Epidermal melanocyte (primary cell): ENCODE measurements around the gene SRRT.

Source experiments
- DNase-seq: peaks from one replicate; pipeline ENCODE4 v3.0.0; 2011; ENCODE audit warnings: low spot score; ENCODE audit not compliant: insufficient read length

SRRT gene

DNA sequence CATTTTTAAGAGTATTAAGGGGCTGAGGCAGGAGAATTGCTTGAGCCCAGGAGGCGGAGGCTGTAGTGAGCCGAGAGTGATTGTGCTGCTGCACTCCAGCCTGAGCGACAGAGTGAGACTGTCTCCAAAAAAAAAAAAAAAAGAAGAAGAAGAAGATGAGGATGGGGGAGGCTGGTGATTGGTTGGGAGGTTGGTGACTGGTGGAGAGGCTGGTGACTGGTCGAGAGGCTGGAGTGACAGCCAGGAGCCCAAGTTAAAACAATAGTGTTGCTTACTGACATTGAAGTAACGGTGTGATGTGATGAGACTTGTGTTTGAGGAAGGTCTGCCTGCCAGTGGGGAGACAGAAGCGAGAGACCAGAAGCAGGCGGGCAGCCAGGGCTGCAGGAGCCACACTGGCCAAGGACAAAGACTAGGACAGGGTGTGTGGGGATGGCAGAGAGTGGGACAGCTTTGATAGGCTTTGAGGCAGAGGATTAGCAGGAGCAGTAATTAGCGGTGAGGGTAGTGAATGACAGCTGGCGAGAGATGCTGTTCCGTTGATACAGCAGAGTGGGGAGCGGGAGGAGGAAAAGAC, 4.9 kb downstream of the SRRT start:
- DNase-seq: no peak

DNA sequence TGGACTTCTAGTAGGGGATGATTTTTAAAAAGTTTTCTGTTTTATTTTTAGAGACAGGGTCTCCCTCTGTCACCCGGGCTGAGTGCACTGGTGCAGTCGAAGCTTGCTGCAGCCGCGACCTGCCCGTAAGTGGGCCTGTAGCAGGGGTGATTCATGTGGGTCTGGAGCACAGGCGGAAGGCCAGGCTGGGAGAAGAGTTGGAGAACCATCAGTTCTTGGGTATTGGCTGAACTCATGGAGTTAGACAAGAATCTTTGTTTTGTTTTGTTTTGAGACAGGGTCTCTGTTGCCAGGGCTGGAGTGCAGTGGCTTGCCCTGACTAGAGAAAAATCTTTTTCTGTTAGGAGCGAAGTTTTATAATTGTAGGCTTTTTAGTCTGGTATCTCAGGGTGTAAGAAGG, 5.7 kb downstream of the SRRT start:
- DNase-seq: no peak

DNA sequence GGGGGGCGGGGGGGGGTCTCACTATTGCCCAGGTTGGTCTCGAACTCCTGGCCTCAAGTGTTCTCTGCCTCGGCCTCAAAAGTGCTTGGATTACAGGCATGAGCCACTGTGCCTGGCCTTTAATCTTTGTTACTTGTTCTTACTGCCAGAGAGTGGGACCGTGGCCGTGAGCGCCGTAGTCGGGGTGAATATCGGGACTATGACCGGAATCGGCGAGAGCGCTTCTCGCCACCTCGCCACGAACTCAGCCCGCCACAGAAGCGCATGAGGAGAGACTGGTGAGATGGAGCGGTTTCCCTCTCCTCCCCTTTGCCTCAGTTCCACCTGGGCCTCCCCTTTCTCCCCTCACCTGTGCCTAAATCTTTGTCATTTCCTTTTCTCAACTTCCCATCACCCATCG, 6.2 kb downstream of the SRRT start:
- DNase-seq: no peak

DNA sequence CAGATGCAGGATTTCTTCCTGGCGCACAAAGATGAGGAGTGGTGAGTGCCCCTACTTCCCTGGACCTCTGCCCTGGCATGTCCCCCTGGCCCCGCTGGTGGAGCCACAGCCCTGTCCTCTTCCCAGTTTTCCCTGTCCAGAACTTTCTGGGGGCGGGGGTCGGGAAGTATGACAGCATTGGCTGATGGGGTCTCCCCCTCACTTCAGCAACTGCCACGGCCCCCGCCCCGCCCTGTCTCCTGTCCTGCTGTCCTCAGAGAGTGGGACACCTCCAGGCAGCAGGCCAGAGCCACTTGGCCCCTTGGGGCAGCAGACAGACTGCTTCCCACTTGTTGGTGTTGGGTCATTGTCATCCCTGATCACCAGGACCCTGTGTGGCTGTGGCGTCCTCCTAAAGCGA, 7.3 kb downstream of the SRRT start:
- DNase-seq: no peak

DNA sequence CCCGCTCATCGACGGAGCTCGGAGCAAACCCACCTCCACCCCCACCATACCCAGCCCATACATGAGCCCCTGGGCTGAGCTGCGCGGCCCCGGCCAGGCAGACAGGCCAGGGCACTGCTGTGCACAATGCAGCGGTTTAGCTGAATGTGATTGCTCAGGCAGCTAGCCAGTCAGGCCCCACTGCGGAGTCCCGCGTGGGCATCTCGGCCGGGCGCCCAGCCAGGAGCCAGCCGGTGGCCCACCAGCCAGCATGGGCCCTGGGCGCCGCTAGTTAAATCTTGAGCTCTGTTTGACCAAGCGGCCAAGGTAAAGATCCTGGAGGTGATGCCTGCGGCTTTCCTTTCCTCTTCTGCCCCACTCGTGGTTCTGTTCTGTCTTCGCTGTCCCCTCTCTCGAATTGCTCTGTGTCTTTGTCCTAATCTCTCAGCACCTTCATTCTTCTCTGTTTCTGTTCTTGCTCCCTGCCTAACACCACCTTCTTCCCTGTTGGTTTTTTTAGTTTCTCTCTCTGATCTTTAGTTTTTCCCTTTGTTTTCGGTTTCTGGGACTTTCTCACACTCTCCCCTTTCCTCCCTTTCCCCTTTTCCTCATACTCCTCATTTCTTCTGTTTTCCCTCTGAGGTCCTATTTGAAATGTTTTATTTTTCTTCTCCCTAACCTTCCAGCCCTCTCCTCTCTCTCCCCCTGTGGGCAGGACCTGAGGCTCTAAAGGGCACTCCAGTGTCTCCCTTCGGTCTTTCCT, 8.1 kb downstream of the SRRT start:
- DNase-seq: no peak

DNA sequence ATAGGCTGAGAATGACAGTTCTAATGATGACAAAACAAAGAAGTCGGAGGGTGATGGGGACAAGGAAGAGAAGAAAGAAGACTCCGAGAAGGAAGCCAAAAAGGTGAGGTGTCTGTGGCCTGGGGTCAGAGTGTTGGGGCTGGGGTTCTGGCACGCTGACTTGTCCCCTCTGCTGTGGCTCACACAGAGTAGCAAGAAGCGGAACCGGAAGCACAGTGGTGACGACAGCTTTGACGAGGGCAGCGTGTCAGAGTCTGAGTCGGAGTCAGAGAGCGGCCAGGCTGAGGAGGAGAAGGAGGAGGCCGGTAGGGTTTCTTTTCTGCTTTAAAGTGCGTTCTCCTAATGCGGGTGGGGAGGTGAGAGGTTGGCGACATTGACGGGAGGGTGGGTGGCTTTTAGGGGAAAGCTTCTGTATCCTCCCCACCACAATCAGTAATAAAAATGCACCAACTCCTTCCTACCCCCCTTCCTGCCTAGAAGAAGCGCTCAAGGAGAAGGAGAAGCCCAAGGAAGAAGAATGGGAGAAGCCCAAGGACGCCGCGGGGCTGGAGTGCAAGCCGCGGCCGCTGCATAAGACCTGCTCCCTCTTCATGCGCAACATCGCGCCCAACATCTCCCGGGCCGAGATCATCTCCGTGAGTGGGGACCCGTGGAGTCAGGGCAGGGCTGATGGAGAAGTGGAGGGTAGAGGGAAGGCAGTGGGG, 10.0 kb downstream of the SRRT start:
- DNase-seq: no peak

DNA sequence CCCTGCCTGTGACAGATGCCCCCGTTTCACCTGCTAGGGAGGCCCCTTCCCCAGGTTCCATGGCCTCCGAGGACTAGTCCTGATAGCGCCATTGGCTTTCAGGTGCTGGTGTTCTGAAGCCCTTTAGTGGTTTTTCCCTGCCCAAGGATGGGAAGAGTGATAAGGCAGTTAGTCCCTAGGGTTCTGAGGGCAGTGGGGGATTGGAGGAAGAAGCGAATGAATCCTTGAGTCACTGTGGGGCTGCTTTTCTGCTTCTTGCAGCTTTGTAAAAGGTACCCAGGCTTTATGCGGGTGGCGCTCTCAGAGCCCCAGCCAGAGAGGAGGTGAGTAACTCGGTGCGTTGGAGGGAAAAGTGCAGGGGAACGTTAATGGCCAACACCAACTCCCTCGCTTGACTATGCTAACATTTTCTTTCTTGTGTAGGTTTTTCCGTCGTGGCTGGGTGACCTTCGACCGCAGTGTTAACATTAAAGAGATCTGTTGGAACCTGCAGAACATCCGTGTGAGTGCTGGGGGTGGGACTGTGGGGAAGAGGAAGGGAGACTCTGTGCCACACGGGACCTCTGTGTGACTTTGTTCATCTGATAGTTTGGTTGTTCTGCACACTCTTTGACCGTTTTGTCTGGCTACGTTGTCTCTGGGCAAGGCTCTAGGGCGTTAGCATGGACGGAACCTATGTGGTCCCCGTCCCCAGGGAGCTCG, 10.7 kb downstream of the SRRT start:
- DNase-seq: no peak

DNA sequence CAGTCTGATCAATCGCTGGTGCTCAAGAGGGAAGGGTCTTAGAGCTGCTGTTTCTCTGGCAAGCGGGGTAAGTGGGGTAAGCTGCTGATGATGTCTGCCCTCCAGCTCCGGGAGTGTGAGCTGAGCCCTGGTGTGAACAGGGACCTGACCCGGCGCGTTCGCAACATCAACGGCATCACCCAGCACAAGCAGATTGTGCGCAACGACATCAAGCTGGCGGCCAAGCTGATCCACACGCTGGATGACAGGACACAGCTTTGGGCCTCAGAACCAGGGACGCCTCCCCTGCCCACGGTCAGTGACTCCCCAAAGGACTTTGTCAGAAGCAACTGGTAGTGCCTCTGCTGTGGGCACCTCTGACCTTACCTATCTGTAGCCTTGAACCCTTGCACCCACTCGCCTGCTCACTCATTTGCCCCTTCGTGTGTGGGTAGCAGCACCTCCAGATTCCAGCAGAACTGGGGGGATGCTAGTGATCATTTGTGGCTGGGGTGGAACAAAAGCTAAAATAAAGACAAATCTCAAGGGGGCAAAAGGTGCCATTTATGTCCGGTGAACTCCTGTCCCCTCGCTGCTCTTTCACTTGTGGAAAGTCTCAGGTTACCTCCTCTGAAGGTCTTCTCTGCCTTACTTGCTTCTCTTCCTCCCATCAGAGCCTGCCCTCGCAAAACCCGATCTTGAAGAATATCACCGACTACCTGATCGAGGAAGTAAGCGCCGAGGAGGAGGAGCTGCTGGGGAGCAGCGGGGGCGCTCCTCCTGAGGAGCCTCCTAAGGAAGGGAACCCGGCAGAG, 11.4 kb downstream of the SRRT start:
- DNase-seq: no peak

DNA sequence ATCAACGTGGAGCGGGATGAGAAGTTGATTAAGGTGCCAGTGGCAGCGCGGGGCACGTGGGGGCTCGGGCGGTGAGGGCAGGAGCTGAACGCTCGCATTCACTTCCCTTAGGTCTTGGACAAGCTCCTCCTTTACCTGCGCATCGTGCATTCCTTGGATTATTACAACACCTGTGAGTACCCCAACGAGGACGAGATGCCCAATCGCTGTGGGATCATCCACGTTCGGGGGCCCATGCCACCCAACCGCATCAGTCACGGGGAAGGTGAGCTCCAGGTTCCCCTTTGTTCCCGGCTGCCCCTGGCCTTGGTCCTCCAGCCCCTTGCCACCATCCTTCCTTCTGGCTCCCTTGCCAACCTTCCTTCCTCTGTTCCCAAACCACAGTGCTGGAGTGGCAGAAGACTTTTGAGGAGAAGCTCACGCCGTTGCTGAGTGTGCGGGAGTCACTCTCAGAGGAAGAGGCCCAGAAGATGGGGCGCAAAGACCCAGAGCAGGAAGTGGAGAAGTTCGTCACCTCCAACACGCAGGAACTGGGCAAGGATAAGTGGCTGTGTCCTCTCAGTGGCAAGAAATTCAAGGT, 12.1 kb downstream of the SRRT start:
- DNase-seq: no peak

DNA sequence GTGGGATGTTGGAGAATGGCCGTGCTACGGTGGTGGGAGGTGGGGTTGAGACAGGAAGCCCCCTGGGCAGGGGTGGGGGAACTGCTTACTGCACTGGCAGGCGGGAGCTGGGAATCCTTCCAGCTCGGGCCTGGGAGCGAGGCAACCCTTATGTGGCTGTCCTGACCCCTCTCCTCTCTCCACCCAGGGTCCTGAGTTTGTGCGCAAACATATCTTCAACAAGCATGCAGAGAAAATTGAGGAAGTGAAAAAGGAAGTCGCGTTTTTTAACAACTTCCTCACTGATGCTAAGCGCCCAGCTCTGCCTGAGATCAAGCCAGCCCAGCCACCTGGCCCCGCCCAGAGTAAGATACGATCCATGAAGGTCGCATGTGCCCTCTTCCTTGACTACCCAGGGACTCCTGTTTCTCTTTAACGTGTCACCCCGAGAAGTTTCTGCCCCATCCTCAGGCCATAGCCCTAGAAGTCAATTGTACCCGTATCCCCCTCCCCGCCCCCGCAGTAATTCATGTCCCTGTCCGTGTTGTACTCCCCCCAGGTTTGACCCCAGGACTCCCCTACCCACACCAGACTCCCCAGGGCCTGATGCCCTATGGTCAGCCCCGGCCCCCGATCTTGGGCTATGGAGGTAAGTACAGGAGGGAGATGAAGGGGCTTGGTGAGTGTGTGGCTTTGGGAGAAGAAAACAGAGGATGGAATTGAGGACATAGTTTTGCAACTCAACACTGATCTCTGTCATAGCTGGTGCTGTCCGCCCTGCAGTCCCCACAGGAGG, 12.8 kb downstream of the SRRT start:
- no peak for DNase-seq

DNA sequence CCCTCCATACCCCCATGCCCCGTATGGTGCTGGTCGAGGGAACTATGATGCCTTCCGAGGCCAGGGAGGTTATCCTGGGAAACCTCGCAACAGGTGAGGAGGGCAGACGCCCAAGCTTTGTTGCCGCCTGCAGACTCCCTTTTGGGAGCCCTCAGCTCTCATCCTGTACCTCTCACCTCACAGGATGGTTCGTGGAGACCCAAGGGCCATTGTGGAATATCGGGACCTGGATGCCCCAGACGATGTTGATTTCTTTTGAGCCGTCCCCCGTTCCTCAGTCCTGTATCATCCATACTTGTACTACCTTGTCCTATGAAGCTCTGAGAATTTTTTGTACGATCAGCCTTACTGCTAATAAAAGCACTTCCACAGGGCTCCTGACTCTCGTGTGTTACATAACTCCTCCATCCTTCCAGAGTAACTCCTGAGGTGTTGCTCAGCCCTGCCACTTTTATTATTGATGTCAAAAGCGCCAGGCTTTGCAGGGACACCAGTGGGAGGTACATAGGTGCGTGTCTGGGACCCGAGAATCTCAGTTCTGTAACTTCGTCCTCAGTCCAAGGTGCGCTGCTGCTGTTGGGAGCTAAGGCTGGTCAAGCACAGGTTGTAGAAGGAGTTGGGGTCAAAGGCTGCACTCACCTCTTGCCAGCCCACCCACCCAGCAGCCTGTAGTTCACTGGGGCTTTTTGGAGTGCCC, 13.5 kb downstream of the SRRT start:
- DNase-seq: no peak

DNA sequence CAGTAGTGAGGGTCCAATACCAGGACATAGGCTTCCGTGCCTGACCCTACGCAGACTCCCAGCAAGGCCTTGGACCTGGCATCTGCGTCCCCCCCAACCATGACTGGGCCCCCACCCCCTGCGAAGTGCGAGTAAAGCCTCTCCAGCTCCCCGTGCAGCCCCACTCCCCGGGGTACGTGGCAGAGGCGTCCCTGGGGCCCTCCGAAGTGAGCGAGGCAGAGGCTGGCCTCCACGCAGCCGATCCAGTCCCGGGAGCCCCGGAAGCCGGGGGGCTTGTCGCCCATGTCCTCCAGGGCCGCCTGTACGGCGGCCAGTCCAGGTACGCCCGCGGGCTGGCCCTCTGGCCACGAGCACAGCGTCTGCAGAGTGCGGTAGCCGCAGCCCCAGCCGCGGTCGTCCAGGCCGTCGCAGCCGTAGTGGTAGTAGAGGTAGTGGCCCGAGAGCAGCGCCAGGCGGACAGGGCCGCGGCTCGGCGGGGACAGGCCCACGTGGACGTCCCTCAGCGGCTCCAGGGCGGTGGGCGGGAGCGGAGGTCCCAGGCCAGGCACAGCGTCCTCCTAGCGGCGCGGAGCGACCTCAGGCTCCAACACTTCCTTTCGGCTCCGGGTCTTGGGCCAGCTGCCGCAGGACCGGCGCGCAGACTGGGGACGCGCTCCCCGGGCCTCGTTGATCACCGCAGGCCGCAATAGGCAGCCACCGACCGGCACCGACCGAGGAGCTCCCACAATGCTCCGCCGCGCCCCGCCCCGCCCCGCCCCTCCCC, 14.3 kb downstream of the SRRT start, which contains the start of gene UFSP1:
UFSP1 (minus strand) TSS at position 728 of the 763 bp plus-strand sequence; CDS start at position 284, 444 bp downstream.
- no peak for DNase-seq

DNA sequence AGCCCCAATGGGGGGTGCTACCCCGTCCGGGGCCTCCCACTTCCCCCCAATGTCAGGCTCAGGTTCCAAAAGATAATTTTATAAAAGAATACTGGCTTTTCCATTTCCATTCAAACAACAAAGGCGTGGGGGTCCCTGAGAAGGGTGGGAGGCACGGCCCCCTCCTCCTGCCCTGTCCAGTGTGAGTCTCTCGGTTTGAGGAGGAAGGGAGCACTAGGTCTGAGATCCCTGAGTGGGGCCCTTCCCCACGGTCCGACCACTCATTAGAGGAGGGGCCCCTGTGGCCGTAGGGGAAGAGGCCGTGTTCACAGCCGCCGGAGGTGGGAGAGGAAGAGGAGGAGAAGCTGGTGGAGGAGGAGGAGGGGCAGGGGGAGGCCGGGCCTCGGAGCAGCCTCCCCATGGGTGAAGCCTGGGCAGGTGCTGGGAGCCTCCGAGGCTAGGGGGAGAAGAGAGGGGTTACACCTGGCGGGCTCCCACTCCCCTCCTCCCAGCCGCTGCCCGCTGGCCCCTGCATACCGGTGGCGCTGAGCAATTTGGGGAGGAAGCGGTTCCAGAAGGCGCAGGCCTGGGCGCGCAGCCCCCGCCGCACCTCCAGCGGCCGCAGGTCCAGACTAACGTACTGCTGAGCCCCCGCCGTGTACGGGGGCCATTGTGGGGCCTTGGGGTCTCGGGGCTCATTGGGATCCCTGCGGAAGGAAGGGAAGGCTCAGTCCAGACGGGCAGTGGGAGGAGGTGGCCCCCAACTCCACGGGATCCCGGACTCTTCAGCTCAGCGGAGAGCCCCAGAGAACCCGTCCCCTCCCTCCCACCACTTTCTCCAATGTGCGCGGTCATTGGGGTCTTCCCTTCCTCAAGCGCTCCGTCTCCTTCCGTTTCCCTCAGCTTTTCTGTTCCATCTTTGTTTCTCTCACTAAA, 16.0 kb downstream of the SRRT start:
- no peak for DNase-seq

DNA sequence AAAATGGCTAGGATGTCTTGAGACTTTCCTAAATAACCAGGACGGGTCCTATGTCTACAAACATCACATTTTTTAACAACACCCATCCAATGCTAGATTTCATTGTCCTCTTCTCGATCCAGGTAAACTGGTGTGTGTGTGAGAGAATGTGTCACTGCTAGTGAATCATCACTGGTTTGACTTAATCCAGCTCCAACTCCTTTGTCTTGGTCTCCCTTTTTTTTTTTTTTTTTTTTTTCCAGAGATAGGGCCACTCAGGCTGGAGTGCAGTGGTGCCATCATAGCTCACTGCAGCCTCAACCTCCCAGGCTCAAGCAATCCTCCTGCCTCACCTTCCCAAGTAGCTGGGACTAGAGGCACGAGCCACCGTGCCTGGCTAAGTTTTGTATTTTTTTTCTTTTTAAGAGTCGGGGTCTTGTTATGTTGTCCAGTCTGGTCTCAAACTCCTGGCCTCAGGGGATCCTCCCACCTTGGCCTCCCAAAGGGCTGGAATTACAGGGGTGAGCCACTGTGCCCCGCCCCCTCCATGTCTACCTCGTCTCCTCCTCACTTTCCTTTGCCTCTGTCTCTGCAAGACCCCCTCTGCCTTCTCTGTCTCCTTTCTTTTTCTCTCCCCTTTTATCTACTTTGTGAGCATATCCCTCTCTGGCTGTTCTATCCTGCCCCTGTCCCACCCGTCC, 16.8 kb downstream of the SRRT start:
- no peak for DNase-seq

DNA sequence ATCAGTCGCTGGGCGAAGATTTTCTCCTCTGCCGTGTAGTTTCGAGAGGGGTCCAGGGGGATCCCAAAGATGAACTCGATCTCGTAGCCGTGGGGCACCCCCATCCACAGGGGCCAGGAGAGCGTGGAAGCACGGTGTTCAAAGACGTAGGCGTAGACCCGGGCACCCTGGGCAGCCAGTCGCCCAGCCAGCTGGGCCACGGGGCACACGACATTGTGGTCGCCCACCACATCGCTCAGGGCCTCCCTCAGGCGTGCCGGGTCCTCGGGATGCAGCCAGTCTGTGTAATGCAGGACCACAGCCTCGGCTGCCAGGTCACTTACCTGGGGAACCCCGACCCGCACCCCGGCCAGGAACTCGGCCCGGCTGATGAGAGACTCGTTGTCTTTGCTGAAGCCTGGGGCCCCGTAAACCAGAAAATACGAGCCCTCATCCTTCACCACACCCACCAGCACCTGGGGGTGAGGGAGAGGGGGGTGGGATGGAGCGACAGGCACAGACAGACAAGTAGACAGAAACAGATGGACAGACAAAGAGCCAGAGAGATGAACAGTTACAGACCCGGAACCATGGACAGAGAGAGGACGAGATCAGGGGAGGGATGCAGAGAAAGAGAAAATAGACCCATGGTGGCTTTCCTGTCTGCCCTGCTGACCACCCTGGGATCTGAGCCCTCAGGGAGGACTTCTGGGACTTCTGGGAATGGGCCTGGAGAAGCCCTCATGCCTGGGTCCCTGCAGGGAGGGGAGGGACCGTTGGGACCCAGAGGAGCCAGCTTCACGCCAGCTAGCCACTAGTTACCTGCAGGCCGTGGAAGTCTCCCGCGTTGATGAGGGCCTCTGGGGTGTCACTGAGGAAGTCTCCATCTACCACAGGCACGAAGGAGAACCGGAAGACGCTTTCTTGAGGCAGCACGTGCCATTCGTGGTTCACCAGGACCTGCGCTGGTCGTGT, 17.7 kb downstream of the SRRT start:
- no peak for DNase-seq

DNA sequence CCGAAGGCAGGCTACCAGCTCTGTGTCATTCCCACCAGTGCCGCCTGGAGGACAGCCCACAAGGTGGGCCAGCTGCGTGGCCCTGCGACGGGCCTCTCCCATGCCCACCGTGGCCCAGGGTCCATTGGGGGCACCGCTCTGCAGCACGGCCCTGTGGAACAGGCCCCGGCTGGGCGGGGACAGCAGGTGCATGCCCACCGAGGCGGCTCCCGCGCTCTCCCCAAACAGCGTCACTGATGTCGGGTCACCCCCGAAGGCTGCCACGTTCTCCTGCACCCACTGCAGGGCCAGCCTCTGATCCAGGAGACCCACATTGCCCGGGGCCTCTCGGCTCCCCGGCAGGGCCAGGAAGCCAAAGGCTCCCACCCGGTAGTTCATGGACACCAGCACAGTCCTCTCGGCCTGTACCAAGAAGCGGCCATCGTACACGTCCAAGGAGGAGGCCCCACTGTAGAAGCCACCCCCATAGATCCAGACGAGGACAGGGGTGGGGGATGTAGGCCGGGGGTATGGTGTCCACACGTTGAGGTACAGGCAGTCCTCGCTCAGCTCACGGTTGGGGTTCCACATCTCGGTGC, 18.5 kb downstream of the SRRT start:
- DNase-seq: no peak
